Progenitor cell of endocrine pancreas (in vitro differentiated cells): Measurements from ENCODE around the gene TPRG1. TPM values are rescaled to one million over a fixed set of nuclear protein-coding genes. Genes with fewer than 3 reads are reported as not detected.

ENCODE experiments used
- DNase-seq: peaks from one replicate; pipeline ENCODE4 v3.0.0; 2021; ENCODE audit warnings: low spot score; ENCODE audit not compliant: unreplicated experiment
- H3K27ac Mint-ChIP-seq: 2 replicates; pipeline ENCODE4 v1.8.0; 2021; ENCODE audit warnings: mild to moderate bottlenecking, moderate library complexity, mixed read lengths
- H3K27me3 Mint-ChIP-seq: 2 replicates; pipeline ENCODE4 v1.8.0; 2021; ENCODE audit warnings: mixed read lengths
- H3K36me3 Mint-ChIP-seq: 2 replicates; pipeline ENCODE4 v1.8.0; 2022; ENCODE audit warnings: mixed read lengths; ENCODE audit not compliant: insufficient read depth
- H3K4me1 Mint-ChIP-seq: 2 replicates; pipeline ENCODE4 v1.8.0; 2021; ENCODE audit warnings: low read depth, mixed read lengths
- H3K4me3 Mint-ChIP-seq: 2 replicates; pipeline ENCODE4 v1.8.0; 2021; ENCODE audit warnings: low read depth, mild to moderate bottlenecking, moderate library complexity, mixed read lengths
- H3K9me3 Mint-ChIP-seq: 2 replicates; pipeline ENCODE4 v1.8.0; 2021; ENCODE audit warnings: low read depth, mixed read lengths
- total RNA-seq: library from RNA; stranded (reverse); gene quantifications from 2 replicates; pipeline ENCODE4 v1.2.1, GENCODE V29; 2021
- TF ChIP-seq, protein P1 (sequence below): fragments of 200-600 bp; sonication (generic); IDR thresholded peaks from one replicate; pipeline ENCODE4 v1.5.0; 2021; ENCODE audit warnings: antibody characterized with exemption, mild to moderate bottlenecking; ENCODE audit not compliant: unreplicated experiment

Gene TPRG1
- total RNA-seq, 1 donor from 2014 or later = 2.3 TPM

DNA sequence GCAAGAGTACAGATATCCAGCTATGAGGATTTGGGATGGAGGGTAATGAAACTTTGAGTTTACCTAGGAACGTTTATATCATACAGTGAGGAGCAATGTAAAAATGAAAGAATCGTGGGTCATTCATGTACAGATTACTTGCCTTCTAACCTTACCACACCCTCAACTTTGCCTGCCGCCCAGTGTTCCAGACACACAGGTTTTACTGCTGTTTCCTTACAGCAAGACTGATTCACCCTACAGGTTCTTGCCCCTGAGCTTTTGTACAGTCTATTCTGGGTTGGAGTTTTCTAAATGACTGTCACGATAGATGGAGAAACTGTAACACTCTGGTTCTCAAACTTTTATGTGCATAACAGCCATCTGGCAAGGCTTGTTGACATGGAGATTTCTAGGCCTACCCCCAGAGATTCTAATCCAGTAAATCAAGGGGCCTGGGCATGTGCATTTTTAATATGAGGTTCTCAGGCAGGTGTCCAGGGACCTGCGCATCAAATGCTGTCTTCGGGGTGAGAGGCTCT lies 6.6 kb upstream of the TPRG1 start:
- DNase-seq = no peak
- Mint-ChIP-seq H3K4me3 (no peak overlapping the region), H3K9me3 (no peaks in the 10 kb centered on the region), H3K36me3 (no peaks in the 10 kb centered on the region), H3K27ac (no peak overlapping the region), H3K27me3 (no peaks in the 10 kb centered on the region), H3K4me1 (peaks cover 7% of the 10 kb centered on the region)
- TF ChIP-seq, protein P1, sequence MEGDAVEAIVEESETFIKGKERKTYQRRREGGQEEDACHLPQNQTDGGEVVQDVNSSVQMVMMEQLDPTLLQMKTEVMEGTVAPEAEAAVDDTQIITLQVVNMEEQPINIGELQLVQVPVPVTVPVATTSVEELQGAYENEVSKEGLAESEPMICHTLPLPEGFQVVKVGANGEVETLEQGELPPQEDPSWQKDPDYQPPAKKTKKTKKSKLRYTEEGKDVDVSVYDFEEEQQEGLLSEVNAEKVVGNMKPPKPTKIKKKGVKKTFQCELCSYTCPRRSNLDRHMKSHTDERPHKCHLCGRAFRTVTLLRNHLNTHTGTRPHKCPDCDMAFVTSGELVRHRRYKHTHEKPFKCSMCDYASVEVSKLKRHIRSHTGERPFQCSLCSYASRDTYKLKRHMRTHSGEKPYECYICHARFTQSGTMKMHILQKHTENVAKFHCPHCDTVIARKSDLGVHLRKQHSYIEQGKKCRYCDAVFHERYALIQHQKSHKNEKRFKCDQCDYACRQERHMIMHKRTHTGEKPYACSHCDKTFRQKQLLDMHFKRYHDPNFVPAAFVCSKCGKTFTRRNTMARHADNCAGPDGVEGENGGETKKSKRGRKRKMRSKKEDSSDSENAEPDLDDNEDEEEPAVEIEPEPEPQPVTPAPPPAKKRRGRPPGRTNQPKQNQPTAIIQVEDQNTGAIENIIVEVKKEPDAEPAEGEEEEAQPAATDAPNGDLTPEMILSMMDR = no peak

DNA sequence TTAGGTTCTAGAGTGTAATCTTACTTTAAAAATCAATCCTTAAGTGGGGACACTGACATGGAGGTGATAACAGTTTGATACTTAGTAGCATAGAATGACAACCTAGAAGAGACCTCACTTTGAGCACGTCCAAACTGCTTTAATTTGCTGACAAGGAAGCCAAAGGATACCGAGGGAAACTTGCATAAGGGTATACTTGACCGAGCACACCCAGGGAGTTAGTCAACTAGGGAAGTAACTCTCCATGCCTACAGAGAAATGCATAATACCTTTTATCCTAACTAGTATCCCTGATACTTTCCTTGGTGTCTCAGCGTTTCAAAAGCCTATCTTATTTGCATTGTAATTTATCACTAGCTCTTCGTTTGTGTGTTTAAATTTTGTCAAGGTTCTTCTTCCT lies 5.5 kb upstream of the TPRG1 start:
- peaks cover 3% of the 10 kb centered on the region for H3K27me3 Mint-ChIP-seq
- H3K36me3 Mint-ChIP-seq = no peaks in the 10 kb centered on the region
- no peak for DNase-seq
- TF ChIP-seq, protein P1 = no peak
- no peaks in the 10 kb centered on the region for H3K9me3 Mint-ChIP-seq
- H3K4me3 Mint-ChIP-seq = no peak overlapping the region
- H3K4me1 Mint-ChIP-seq = no peaks in the 10 kb centered on the region
- no peak overlapping the region for H3K27ac Mint-ChIP-seq

GRCh38 chr3:189167027-189167766 lies 4.6 kb upstream of the TPRG1 start:
- TF ChIP-seq, protein P1 = no peak
- peaks cover 3% of the 10 kb centered on the region for H3K27me3 Mint-ChIP-seq
- H3K36me3 Mint-ChIP-seq = no peaks in the 10 kb centered on the region
- H3K4me1 Mint-ChIP-seq = no peaks in the 10 kb centered on the region
- no peaks in the 10 kb centered on the region for H3K9me3 Mint-ChIP-seq
- H3K27ac Mint-ChIP-seq = no peak overlapping the region
- no peak for DNase-seq
- no peak overlapping the region for H3K4me3 Mint-ChIP-seq

GRCh38 chr3:189168711-189169110 lies 3.1 kb upstream of the TPRG1 start:
- H3K4me3 Mint-ChIP-seq = no peak overlapping the region
- no peaks in the 10 kb centered on the region for H3K9me3 Mint-ChIP-seq
- H3K27ac Mint-ChIP-seq = no peak overlapping the region
- DNase-seq = no peak
- TF ChIP-seq, protein P1 = no peak
- peaks cover 3% of the 10 kb centered on the region for H3K27me3 Mint-ChIP-seq
- no peaks in the 10 kb centered on the region for H3K4me1 Mint-ChIP-seq
- no peaks in the 10 kb centered on the region for H3K36me3 Mint-ChIP-seq

DNA sequence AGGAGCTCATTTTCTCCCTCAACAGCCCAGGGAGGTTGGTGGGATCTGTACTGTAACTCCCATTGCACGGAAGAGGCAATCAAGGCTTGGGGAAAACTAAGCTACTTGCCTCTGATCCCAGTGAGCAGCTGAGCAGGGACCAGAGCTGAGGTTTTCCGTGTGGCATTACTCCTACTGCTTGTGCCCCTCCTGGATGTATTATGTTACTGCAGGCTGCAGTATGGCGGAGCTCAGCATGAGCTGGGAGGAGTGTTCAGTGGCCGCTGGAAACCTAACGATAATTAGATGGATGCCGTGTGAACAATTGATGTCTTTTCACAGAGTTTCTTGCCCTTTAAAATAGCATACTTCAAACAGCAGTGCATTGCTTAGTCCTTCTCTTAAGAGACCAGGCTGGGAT lies 2.0 kb upstream of the TPRG1 start:
- Mint-ChIP-seq H3K27ac (no peak overlapping the region), H3K4me3 (no peak overlapping the region), H3K36me3 (no peaks in the 10 kb centered on the region), H3K4me1 (no peaks in the 10 kb centered on the region), H3K9me3 (no peaks in the 10 kb centered on the region), H3K27me3 (peaks cover 3% of the 10 kb centered on the region)
- TF ChIP-seq, protein P1 = peak; percentile 16
- no peak for DNase-seq
